Heart left ventricle (tissue), 16 donors: Measurements from ENCODE around the gene DIS3L2. TPM values are rescaled to one million over a fixed set of nuclear protein-coding genes. Genes with fewer than 3 reads are reported as not detected.
"Not testable (repeated sequence)": the region's sequence is repeated elsewhere in the genome, so short reads cannot be mapped to it uniquely, and the experiment has no call there.

Source experiments
- ATAC-seq, 4 donors: fragments of 200-7000 bp; cut with Tn5 transposase; one replicate each; pipeline ENCODE4 v1.9.1; 2020 to 2022; ENCODE audit warnings: moderate library complexity in 4 of 4, mild to moderate bottlenecking in 3 of 4, moderate number of reproducible peaks in 1 of 4
- DNase-seq, 5 donors: peaks; one replicate each; pipeline ENCODE4 v3.0.0-alpha.2; 2020
- H3K27ac ChIP-seq, 12 donors: fragments of 200-600 bp; sonication (generic) in 4 of 12; one replicate each; pipeline versions ENCODE4 v1.5.0 to v1.8.0; 2016 to 2022; ENCODE audit warnings: mild to moderate bottlenecking in 2 of 12
- H3K27me3 ChIP-seq, 9 donors: fragments of 200-600 bp; sonication (generic) in 2 of 9; one replicate each; pipeline versions ENCODE4 v1.5.1 to v1.8.0; 2016 to 2022; ENCODE audit warnings: mild to moderate bottlenecking in 3 of 9
- H3K36me3 ChIP-seq, 9 donors: fragments of 200-600 bp; sonication (generic) in 2 of 9; one replicate each; pipeline versions ENCODE4 v1.5.0 to v1.8.0; 2018 to 2022; ENCODE audit warnings: mild to moderate bottlenecking in 2 of 9
- H3K4me1 ChIP-seq, 12 donors: fragments of 200-600 bp; sonication (generic) in 4 of 12; one replicate each; pipeline versions ENCODE4 v1.5.0 to v1.8.0; 2016 to 2022; ENCODE audit warnings: mild to moderate bottlenecking in 3 of 12
- H3K4me3 ChIP-seq, 12 donors: fragments of 200-600 bp; sonication (generic) in 4 of 12; one replicate each; pipeline versions ENCODE4 v1.5.0 to v1.8.0; 2017 to 2022; ENCODE audit warnings: mild to moderate bottlenecking in 9 of 12, moderate library complexity in 4 of 12
- H3K9me3 ChIP-seq, 12 donors: fragments of 200-600 bp; sonication (generic) in 4 of 12; one replicate each; pipeline versions ENCODE4 v1.5.0 to v1.8.0; 2016 to 2022; ENCODE audit warnings: mild to moderate bottlenecking in 1 of 12
- POLR2A ChIP-seq, 2 donors: fragments of 450-650 bp; IDR thresholded peaks; one replicate each; pipeline ENCODE4 v1.6.1; 2017; ENCODE audit warnings: antibody characterized with exemption in 2 of 2, mild to moderate bottlenecking in 2 of 2, moderate library complexity in 2 of 2
- WGBS, 4 donors: extraction: QIAGEN DNeasy Blood & Tissue Kit in 2 of 4; methylation state at CpG; one replicate each; pipeline versions ENCODE4 v1.1.5 to v1.1.7; 2013 to 2018; 5-methylcytosine and 5-hydroxymethylcytosine counted together
- intact Hi-C, 10 donors: fragments of 100-400 bp; cut with DNase I; formaldehyde crosslinking; loops; one replicate each; pipeline versions ENCODE4 v1.11.1 to v1.14.2; 2022
- polyA plus RNA-seq, 2 donors: library from polyadenylated mRNA; stranded (reverse); fragments of 200-250 nt; gene quantifications; one replicate each; pipeline ENCODE4 v1.2.3, GENCODE V29; 2013
- total RNA-seq, 9 donors: library from RNA; depleted of rRNA in 2 of 9; stranded (reverse); fragments of >200 nt in 2 of 9; fragmentation: NEBNext Ultra II Directional in 3 of 9; extraction: Animal tissue kit (Norgen Biotek cat#: 25700) in 3 of 9; gene quantifications; one replicate each; pipeline versions ENCODE4 v1.1.0 to v1.2.4, GENCODE V29; 2016 to 2023
- TF ChIP-seq, protein P1 (sequence below), 12 donors: fragments of 200-600 bp; sonication (generic) in 4 of 12; IDR thresholded peaks; one replicate each; pipeline versions ENCODE4 v1.5.0 to v1.8.0; 2018 to 2022; ENCODE audit warnings: antibody characterized with exemption in 12 of 12, mild to moderate bottlenecking in 5 of 12
- donor health status: ischemic (EF 13 %, LVEDD 7.1; RV severe dilation, severe dysfunction).
- donor health status: healthy with polysubstance abuse.
- donor health status: DM: no; HTN: yes; CAD: no.
- donor health status: DM: no; HTN: no; CAD: no.
- donor health status: ischemic (EF 25% LVEDD 6.9; RV normal size, moderate dysfunction).
- donor health status: ischemic (EF 25% LVEDD 5.7; RV mildly dilated, moderate dysfunction).
- donor health status: healthy.
- donor health status: DM: yes; HTN: yes; CAD: no.
- donor health status: ischemic (EF 35%, LVEDD 5.7; RV mildly dilated, moderate dysfunction).
- donor health status: nonischemic (EF 11% LVEDD 7.7; RV severe dilation, severe dysfunction).
- donor health status: DM: yes; HTN: yes; CAD: no.
- donor health status: PGD.
- donor health status: ischemic (EF 29% LVEDD 5.4; RV normal size, mild dysfunction).
- donor health status: nonischemic (EF 23%, LVEDD 6.1; RV moderate dilation, normal function).

DIS3L2 gene
- total and polyA plus RNA-seq, 11 donors = 12.4 to 27.3 (median 21.8) TPM

DNA sequence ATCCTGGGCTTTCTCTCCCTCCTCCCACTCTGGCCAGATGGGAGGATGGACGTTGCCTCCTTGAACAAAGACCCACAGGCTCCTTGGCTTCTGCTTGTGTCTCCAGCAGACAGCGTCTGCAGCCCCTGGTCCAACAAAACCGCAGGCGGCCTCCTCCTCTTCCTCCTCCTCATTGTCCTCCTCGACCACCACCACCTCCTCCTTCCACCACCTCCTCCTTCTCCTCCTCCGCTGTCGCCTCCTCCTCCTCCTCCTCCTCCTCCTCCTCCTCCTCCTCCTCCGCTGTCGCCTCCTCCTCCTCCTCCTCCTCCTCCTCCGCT, 371.4 kb downstream of the DIS3L2 start:
- DNase-seq = peak in 3 of 5 donors; percentile 12 to 40 (median 15)
- ATAC-seq = no peak
- Histone ChIP-seq H3K4me1 (peaks cover 0 to 8% (median 0%) of the 10 kb centered on the region in 12 donors), H3K4me3 (no peak overlapping the region), H3K27me3 (no peaks in the 10 kb centered on the region), H3K9me3 (no peaks in the 10 kb centered on the region), H3K36me3 (peaks cover 0 to 13% (median 0%) of the 10 kb centered on the region in 9 donors), H3K27ac (no peak overlapping the region)
- intact Hi-C loops = loop anchor here in 3 of 10 donors (5.0 to 10.0 kb wide), 3 partner anchors 102 to 189 kb away; partner anchors contain the start of gene PRSS56 (in 1 of the 3)
- WGBS, 4 donors = 89 to 94% (median 91%) methylated on average over 7 to 10 of the region's 10 CpGs
- TF ChIP-seq, protein P1, sequence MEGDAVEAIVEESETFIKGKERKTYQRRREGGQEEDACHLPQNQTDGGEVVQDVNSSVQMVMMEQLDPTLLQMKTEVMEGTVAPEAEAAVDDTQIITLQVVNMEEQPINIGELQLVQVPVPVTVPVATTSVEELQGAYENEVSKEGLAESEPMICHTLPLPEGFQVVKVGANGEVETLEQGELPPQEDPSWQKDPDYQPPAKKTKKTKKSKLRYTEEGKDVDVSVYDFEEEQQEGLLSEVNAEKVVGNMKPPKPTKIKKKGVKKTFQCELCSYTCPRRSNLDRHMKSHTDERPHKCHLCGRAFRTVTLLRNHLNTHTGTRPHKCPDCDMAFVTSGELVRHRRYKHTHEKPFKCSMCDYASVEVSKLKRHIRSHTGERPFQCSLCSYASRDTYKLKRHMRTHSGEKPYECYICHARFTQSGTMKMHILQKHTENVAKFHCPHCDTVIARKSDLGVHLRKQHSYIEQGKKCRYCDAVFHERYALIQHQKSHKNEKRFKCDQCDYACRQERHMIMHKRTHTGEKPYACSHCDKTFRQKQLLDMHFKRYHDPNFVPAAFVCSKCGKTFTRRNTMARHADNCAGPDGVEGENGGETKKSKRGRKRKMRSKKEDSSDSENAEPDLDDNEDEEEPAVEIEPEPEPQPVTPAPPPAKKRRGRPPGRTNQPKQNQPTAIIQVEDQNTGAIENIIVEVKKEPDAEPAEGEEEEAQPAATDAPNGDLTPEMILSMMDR (IDR thresholded peaks at IDR 0.05) = no peak
- no peak for TF ChIP-seq POLR2A (IDR thresholded peaks at IDR 0.05)

DNA sequence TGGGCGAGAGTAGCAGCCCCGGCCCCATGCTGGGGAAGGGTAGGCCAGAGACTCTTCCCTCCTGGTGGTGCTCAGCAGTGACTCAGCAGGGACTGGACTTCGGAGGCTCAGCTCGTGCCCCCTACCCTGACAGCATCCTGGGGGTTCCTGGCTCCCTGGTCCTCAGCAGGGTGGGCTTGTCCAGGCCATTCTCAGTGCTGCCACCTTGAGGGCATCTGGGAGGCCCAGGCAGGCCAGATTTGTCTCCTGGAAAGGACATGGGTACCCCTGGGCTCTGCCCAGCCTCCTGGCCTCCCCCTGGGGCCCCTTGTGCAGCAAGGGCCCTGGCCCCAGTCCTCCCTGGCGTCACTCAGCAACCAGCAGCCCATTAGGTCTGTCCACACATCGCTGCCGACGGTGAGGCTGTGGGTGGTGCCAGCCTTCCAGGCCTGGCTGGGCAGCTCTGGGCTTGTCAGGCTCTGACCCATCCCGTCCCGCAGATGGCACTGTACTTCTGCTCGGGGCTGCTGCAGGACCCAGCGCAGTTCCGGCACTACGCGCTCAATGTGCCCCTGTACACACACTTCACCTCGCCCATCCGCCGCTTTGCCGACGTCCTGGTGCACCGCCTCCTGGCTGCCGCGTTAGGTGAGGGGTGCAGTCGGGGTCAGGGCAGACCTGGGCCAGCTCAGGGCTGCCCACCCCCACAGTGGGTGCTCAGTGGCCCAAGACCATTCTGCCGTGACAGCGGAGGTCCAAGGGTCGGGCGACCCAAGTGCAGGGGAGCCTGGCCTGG, 372.0 kb downstream of the DIS3L2 start:
- Histone ChIP-seq H3K4me1 (peaks cover 0 to 8% (median 0%) of the 10 kb centered on the region in 12 donors), H3K9me3 (no peaks in the 10 kb centered on the region), H3K27me3 (no peaks in the 10 kb centered on the region), H3K36me3 (peaks cover 0 to 13% (median 0%) of the 10 kb centered on the region in 9 donors), H3K4me3 (no peak overlapping the region), H3K27ac (no peak overlapping the region)
- WGBS, 4 donors = 94 to 97% (median 96%) methylated on average over 20 to 28 of the region's 28 CpGs
- intact Hi-C loops = loop anchor here in 3 of 10 donors (5.0 to 10.0 kb wide), 3 partner anchors 101 to 189 kb away; partner anchors contain the start of gene PRSS56 (in 1 of the 3)
- DNase-seq = peak in 3 of 5 donors; percentile 16 to 58 (median 18)
- ATAC-seq = no peak
- TF ChIP-seq POLR2A (IDR thresholded peaks at IDR 0.05) = no peak
- TF ChIP-seq, protein P1 (IDR thresholded peaks at IDR 0.05) = peak in 5 of 12 donors; percentile 9 to 38 (median 18)

DNA sequence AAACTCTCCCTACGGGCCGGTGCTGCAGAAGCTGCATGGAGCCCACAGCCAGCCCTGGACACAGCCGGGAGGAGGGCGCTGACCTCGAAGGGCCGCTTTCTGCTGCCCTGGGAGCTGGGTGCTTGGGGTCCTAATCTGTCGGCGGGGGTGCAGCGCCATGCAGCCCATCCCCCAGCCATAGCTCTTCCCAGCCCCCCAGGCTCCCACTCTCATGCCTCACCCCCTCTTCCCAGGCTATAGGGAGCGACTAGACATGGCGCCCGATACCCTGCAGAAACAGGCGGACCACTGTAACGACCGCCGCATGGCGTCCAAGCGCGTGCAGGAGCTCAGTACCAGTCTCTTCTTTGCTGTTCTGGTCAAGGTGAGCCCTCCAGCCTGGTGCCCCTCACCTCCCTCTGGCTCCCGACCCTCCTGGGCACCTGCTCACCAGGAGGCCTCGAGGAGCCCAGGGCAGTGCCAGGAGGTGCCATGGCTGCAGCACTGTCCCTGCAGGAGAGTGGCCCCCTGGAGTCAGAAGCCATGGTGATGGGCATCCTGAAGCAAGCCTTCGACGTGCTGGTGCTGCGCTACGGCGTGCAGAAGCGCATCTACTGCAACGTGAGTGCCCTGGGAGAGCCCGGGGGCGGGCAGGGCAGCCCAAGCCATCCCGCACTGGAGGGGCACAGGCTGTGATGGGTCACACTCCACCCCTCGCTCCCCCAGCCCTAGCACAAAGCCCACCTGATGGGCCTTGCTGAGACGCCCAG, 372.8 kb downstream of the DIS3L2 start:
- 94 to 100% (median 97%) methylated on average over 10 to 31 of the region's 33 CpGs for WGBS, 4 donors
- H3K4me1 ChIP-seq, H3K27me3 ChIP-seq, ATAC-seq, H3K27ac ChIP-seq, H3K4me3 ChIP-seq, H3K9me3 ChIP-seq: not testable (repeated sequence)
- intact Hi-C loops = loop anchor here in 3 of 10 donors (5.0 to 10.0 kb wide), 3 partner anchors 100 to 188 kb away; partner anchors contain the start of gene PRSS56 (in 1 of the 3)
- peaks cover 0 to 13% (median 0%) of the 10 kb centered on the region in 9 donors for H3K36me3 ChIP-seq
- DNase-seq = peak in 2 of 5 donors; percentile 13 to 41

DNA sequence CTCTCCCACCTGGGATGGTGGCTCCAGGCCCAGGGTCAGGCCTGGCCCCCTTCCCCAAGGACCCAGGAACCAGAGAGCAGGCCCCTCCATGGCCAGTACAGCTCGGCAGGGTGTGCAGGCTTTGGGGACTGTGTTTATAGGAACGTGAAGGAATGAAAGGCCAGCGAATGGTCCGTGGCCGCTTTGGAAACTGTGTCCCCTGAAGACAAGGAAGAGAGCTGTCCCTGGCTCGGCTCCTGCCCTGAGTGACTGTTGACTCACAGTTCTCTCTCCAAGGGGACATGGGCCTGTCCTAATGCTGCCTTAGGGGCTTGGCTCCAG, 373.3 kb downstream of the DIS3L2 start:
- not testable (repeated sequence) for H3K4me3 ChIP-seq, H3K4me1 ChIP-seq, ATAC-seq, H3K27ac ChIP-seq, H3K9me3 ChIP-seq, H3K27me3 ChIP-seq
- H3K36me3 ChIP-seq = peaks cover 0 to 13% (median 0%) of the 10 kb centered on the region in 9 donors
- WGBS, 4 donors = 92 to 94% methylated on average over 6 of the region's 6 CpGs; no CpG with 5 or more reads in 2 of the 4 donors
- intact Hi-C loops = loop anchor here in 3 of 10 donors (5.0 to 10.0 kb wide), 3 partner anchors 100 to 187 kb away; partner anchors contain the start of gene PRSS56 (in 1 of the 3)
- peak in 1 of 5 donors; percentile 45 for DNase-seq
